GM19238 (cell line): ENCODE results near the gene FCN1.

Source experiments
- DNase-seq: peaks from one replicate; pipeline ENCODE4 v3.0.0; 2011; ENCODE audit warnings: low spot score; ENCODE audit not compliant: insufficient read length

The FCN1 gene

GRCh38 chr9:134951994-134952393 is 34.3 kb upstream of the FCN1 start:
- no peak for DNase-seq

GRCh38 chr9:134951461-134951860 is 33.7 kb upstream of the FCN1 start:
- no peak for DNase-seq

GRCh38 chr9:134950386-134951210 is 32.9 kb upstream of the FCN1 start:
- DNase-seq: no peak

DNA sequence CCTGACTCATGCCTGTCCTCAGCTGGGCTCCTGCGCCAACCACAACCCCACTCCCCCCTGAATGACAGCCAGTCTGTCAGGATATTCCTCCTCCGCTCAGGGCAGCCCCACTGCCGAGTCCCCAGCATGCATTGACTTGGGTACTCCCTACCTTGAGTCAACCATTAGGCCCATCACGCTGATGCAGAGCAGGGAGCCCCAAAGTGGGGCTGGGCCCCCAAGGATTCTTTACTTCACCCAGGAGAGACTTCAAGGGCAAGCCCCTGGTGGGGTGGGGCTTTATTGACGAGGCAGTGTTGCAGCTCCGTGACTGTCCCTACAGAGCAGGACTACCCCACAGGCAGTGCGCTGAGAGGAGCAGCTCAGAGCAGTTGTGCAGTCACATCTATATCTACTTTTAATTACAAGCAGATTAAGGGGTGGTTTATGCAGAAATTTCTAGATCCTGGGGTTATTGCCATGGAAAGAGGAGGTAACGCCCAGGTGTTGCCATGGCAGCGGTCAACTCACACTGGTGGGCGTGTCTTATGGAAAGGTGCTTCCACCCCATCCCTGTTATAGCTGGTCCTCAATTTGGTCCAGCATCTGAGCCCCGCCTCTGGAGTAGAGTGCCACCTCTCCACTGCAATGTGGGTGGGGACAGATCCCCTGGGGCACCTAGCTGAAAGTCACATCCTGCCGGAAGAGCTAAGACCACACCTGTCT is 32.1 kb upstream of the FCN1 start:
- DNase-seq: no peak

GRCh38 chr9:134948149-134948548 is 30.4 kb upstream of the FCN1 start:
- no peak for DNase-seq

GRCh38 chr9:134947265-134947955 is 29.7 kb upstream of the FCN1 start:
- no peak for DNase-seq

DNA sequence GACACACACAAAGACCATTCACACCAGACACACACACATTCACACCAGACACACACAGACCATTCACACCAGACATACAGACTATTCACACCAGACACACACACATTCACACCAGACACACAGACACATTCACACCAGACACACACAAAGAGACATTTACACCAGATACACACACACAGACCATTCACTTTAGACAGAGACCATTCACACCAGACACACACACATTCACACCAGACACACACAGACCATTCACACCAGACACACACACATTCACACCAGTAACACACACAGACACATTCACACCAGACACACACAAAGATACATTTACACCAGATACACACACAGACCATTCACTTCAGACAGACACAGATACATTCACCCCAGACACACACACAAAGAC is 29.0 kb upstream of the FCN1 start:
- DNase-seq: no peak

GRCh38 chr9:134945509-134946275 is 28.0 kb upstream of the FCN1 start:
- DNase-seq: no peak

DNA sequence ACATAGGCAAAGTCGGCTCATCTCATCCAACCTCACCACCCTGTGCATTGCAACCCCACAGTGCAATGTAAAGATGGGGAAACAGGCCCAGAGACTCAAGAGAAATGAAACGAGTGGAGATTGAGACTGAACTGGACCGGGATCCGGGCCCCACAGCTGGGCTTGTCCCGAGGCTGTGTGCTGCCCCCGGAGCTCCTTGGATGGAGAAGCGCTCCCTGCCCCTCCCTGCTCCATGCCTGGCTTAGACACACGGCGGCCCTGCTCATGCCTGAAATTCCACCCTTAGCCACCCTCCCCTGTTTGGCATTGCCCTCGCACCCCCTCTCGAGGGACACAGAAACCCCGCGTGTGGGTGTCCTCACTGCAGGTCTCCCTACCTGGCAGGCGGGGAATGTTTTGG is 27.2 kb upstream of the FCN1 start:
- DNase-seq: no peak

- no peak for DNase-seq
Measured at GRCh38 chr9:134944351-134944802, 26.7 kb upstream of the FCN1 start.

DNA sequence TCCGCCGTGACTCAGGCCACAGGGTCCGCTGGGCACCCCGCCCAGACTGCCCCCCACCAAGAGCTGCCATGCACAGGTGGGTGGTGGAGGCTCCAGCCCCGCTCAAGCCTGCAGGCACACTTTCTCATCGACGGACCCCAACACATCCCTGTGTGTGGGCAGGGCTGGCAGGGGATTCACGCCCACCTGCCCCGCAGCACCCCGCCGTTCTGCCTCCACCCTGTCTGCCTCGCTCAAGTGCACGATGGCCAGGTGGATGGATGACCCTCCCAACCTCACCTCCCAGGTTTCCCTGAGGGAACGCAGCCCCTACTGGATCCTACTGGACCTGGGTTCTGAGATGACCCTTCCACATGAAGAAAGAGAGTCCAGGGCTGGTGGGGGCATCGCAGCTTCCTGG is 26.1 kb upstream of the FCN1 start:
- no peak for DNase-seq

GRCh38 chr9:134943411-134943810 is 25.7 kb upstream of the FCN1 start:
- DNase-seq: no peak

DNA sequence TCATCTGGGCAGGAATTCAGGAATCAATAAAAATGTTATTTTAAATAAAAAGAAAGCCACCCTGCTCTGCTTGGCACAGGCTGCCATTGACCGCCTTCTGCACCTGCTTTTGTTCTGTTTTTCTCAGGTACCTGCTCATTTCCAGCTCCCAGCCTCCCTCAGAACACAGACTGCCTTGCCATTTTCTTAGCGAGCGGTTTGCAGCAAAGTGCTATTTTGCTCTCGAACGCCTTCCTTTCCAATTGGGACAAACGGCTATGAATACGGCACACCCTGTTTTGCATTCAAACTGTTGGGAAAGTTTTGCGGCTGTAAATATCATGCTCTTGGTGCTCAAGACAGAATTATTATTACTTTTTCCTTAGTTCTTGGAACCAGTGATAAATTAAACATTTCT is 25.1 kb upstream of the FCN1 start:
- DNase-seq: no peak

DNA sequence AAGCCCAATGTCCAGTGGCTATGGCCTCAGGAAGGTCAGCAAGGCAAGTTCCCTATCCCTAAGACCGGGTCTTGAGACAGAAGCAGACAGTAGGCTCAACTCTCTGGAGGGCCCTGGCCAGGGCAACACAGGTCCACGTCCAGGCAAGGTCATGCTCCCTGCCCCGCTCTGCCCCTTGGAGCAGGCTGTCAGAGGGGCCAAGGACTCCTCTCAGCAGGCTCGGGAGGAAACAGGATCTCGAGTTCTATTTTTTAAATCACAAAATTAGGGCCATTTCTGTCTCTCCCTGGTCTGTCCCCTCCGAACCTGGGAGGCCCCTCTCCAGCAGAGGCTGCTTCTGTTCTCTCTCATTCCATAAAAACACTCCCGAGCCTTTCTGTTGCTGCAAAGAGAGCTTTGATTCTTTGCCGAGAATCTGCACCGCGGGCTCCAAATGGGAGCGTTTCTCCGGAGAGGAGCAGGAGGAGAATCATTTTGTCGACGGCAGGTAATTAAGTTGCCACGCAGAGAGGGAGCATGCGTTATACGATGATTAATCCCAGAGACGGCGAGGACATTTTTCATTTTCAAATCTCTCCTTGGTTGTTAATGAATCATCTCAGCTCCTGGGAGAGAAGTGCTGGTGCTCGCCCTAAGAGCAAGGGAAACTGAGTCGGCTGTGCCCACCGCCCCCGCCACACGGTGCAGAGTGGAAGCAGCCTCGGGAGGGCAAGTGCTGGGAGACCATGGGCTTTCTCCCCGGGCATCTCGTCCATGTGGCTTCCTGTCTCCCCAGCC is 24.5 kb upstream of the FCN1 start:
- DNase-seq: no peak

- DNase-seq: no peak
Measured at GRCh38 chr9:134940236-134941208, 22.8 kb upstream of the FCN1 start.

- no peak for DNase-seq
Measured at GRCh38 chr9:134939836-134940235, 22.1 kb upstream of the FCN1 start.

- no peak for DNase-seq
Measured at GRCh38 chr9:134939080-134939733, 21.5 kb upstream of the FCN1 start.

DNA sequence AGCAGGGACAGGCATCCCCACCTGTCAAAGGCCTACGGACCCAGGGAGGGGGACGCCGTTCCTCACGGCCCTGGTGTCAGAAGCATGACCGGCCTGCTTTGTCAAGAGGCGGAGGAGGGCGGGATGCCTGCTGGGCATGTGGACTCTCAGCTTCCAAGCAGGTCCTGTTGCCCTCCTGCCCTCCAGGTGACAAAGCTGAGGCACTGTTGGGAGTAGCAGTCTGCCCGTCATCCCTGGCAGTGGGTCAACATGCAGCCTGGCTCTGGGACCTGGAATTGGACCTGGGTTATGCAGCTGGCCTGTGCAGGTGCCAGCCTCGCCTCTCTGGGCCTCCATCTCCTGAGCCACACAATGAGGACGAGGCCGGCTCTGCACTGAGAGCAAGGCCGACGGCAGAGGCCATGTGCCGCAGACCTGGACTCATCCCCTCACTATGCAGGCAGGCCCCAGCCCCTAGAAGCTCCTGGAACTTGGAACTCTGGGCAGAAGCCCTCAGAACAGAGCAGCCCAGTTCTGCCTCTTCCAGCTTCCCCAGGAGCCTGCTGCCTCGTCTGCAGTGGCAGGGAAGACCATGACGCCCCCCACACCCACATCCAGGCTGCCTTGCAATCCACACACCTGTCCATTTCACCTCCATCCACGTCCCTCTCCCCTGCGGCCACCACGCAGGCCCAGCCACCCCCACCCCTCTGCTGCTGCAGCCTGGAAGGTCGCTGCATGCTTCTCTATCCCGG is 20.8 kb upstream of the FCN1 start:
- DNase-seq: no peak
